Activated CD4-positive, alpha-beta T cell treated with anti-CD3 and anti-CD28 coated beads, Interleukin-2, amount 10 ng/mL, durations not matched to agents 7 days and 5 days (primary cell): Measurements from ENCODE around the gene LRRK2. TPM values are rescaled to one million over a fixed set of nuclear protein-coding genes. Genes with fewer than 3 reads are reported as not detected.
"Not testable (repeated sequence)": the region's sequence is repeated elsewhere in the genome, so short reads cannot be mapped to it uniquely, and the experiment has no call there.

Source experiments
- CTCF ChIA-PET: fragments of 350-600 bp; sonication (Branson Sonifier 250); formaldehyde crosslinking; loops from one replicate; lab custom pipeline; 2021; ENCODE audit warnings: antibody characterized with exemption; lab: Charles Lee
- POLR2A ChIA-PET: fragments of 350-600 bp; sonication (Branson Sonifier 250); formaldehyde crosslinking; loops from one replicate; lab custom pipeline; 2021; ENCODE audit warnings: antibody characterized with exemption; lab: Charles Lee
- DNase-seq: peaks from one replicate; pipeline ENCODE4 v3.0.0-alpha.2; 2020
- H3K27ac Mint-ChIP-seq: one replicate; pipeline ENCODE4 v1.8.0; 2021; ENCODE audit warnings: mild to moderate bottlenecking, moderate library complexity, mixed read lengths
- H3K27me3 Mint-ChIP-seq: one replicate; pipeline ENCODE4 v1.8.0; 2021; ENCODE audit warnings: mixed read lengths
- H3K36me3 Mint-ChIP-seq: one replicate; pipeline ENCODE4 v1.8.0; 2021; ENCODE audit warnings: low read depth, mixed read lengths
- H3K4me1 Mint-ChIP-seq: one replicate; pipeline ENCODE4 v1.8.0; 2021; ENCODE audit warnings: mixed read lengths
- H3K4me3 Mint-ChIP-seq: one replicate; pipeline ENCODE4 v1.8.0; 2021; ENCODE audit warnings: mild to moderate bottlenecking, moderate library complexity, mixed read lengths
- H3K9me3 Mint-ChIP-seq: one replicate; pipeline ENCODE4 v1.8.0; 2021; ENCODE audit warnings: mixed read lengths
- total RNA-seq, 2 experiments: library from RNA; stranded (reverse); gene quantifications; one replicate each; pipeline ENCODE4 v1.2.3, GENCODE V29; 2021

Gene LRRK2
- total RNA-seq, 2 experiments from 2014 or later: 0.02 TPM; not detected in 1

DNA sequence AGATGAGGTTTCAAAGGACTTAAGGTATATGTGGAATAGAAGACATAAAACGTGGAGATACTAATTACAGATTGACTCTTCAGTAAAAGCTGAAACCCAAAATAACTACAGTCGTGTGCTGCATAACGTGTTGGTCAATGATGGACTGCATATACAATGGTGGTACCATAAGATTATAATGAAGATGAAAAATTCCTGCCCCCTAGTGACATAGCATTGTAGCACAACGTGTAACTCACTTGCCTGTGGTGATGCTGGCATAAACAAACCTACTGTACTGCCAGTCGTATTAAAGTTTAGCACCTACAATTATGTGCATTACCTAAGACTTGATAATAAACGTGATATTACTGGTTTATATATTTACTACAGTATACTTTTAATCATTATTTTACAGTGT is 150.3 kb downstream of the LRRK2 start:
- Mint-ChIP-seq H3K9me3 (no peaks in the 10 kb centered on the region), H3K36me3 (no peaks in the 10 kb centered on the region), H3K27me3 (no peaks in the 10 kb centered on the region), H3K4me3 (no peak overlapping the region), H3K4me1 (no peaks in the 10 kb centered on the region), H3K27ac (no peak overlapping the region)
- DNase-seq: no peak
- POLR2A ChIA-PET: no interaction called here
- CTCF ChIA-PET: no interaction called here

DNA sequence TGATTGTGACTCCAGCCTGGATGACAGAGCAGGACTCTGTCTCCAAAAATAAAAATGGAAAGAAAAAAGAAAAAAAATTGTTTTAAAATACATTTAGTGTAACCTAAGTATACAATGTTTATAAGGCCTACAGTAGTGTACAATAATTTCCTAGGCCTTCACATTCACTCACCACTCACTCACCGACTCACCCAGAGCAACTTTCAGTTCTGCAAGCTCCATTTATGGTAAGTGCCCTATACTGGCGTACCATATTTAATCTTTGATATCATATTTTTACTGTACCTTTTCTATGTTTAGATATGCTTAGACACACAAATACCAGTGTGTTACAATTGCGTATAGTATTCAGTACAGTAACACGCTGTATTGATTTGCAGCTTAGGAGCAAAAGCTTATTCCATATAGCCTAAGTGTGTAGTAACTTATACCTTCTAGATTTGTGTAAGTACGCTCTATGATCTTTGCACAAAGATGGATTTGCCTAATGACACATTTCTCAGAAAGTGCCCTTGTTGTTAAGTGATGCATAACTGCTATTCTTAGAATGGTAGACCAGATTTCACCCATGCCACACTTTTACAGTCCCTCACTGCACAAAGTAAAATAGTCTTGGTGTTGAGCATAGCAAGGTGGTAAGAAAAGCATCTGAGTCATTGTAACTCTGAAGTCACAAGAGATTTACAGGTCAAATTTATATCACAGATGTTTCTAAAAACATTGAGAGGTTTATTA is 151.9 kb downstream of the LRRK2 start:
- ChIA-PET CTCF (no interaction called here), POLR2A (no interaction called here)
- Mint-ChIP-seq H3K27ac (no peak overlapping the region), H3K27me3 (no peaks in the 10 kb centered on the region), H3K4me3 (no peak overlapping the region), H3K9me3 (no peaks in the 10 kb centered on the region), H3K4me1 (no peaks in the 10 kb centered on the region), H3K36me3 (no peaks in the 10 kb centered on the region)
- DNase-seq: no peak

DNA sequence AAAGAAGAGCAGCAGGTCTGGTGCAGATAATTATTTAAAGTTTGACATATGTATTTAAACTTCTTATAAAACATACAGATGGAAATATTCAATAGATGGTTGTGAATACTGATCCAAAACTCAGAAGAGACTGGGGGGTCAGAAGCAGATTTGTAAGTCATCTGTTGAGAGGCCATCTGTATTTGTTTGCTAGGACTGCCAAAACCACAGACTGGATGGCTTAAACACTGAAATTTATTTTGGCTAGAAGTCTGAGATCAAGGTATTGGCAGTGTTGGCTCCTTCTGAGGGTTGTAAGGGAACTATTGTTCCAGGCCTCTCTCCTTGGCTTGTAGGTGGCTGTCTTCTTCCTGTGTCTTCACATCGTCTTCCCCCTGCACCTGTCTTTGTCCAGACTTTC is 153.9 kb downstream of the LRRK2 start:
- no peaks in the 10 kb centered on the region for H3K9me3 Mint-ChIP-seq
- no peaks in the 10 kb centered on the region for H3K27me3 Mint-ChIP-seq
- no peak overlapping the region for H3K27ac Mint-ChIP-seq
- no peaks in the 10 kb centered on the region for H3K4me1 Mint-ChIP-seq
- DNase-seq: no peak
- H3K4me3 Mint-ChIP-seq: no peak overlapping the region
- ChIA-PET CTCF (no interaction called here), POLR2A (no interaction called here)
- H3K36me3 Mint-ChIP-seq: no peaks in the 10 kb centered on the region

DNA sequence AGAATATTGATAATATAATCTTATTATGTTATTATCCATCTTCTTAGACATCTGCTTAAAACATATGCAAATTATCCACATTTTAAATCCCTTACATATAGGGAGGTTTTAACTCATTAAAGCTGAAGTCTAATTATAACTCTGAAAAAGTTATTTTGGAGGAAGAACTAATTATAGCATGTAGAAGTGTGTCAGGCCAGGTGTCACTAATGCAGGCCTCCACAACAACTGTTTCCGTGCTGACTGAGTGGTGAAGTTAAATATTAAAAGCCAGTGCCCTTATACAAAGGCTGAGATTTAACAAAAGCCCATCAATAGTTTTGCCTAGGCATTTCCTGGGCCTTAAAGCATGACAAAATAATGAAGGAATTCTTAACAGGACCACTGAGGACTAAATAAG is 157.4 kb downstream of the LRRK2 start:
- Mint-ChIP-seq H3K36me3 (no peaks in the 10 kb centered on the region), H3K9me3 (no peaks in the 10 kb centered on the region), H3K4me1 (no peaks in the 10 kb centered on the region), H3K4me3 (no peak overlapping the region), H3K27me3 (no peaks in the 10 kb centered on the region), H3K27ac (no peak overlapping the region)
- CTCF ChIA-PET: interaction anchor here (0.7 kb wide), 1 partner anchor 111 kb away, joined by 3 read pairs; no protein-coding TSS in a partner anchor
- no peak for DNase-seq
- POLR2A ChIA-PET: no interaction called here

DNA sequence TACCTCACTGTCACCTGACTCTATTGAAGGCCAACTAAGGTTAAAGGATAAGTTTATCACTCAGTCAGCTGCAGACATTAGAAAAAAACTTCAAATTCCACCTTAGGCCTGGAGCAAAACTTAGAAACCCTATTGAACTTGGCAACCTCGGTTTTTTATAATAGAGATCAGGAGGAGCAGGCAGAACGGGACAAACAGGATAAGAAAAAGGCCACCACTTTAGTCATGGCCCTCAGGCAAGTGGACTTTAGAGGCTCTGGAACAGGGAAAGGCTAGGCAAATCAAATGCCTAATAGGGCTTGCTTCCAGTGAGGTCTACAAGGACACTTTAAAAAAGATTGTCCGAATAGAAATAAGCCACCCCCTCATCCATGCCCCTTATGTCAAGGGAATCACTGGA is 162.5 kb downstream of the LRRK2 start:
- H3K4me3 Mint-ChIP-seq, H3K27ac Mint-ChIP-seq, H3K36me3 Mint-ChIP-seq, H3K27me3 Mint-ChIP-seq, CTCF ChIA-PET, POLR2A ChIA-PET, DNase-seq, H3K4me1 Mint-ChIP-seq, H3K9me3 Mint-ChIP-seq: not testable (repeated sequence)

DNA sequence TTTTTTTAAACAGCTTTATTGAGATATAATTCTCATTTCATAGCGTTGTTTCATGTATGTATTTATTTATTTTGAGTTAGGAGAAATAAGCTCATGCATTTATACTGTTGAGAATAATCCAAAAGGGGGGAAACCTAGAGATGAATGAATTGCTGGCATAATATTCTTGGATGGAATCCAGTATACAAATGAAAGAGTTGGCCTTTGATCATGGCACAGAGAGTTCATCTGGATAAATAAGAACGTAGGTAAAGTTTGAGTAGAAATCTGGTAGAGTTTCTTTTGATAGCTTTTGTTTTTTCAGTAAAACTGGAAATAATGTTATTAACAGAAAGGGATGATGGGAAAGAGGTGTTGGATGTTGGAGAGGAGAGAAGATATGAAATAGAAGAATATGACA is 166.2 kb downstream of the LRRK2 start:
- POLR2A ChIA-PET: interaction anchor here (0.7 kb wide), 1 partner anchor 9 kb away, joined by 3 read pairs; no protein-coding TSS in a partner anchor
- DNase-seq: no peak
- CTCF ChIA-PET: no interaction called here
- Mint-ChIP-seq H3K4me1 (no peaks in the 10 kb centered on the region), H3K9me3 (no peaks in the 10 kb centered on the region), H3K36me3 (no peaks in the 10 kb centered on the region), H3K27ac (no peak overlapping the region), H3K27me3 (no peaks in the 10 kb centered on the region), H3K4me3 (no peak overlapping the region)

DNA sequence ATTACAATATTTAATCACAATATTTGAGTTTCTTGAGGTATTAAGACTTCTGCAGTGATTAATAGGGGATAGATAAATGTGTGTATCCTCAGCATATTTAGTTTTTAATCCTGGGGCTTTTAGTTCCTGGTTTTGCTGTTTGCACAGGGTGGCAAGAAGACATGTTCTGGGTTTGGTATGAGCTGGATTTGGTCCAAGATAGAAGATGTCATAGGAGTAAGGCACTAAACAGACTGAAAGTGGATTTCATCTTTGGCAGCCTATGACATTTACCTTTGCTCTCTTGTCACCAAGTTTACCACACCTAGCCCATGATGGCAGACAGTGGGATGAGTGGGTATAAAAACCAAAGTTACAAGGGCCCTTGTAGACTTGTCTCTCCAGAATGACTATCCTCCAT is 168.2 kb downstream of the LRRK2 start:
- Mint-ChIP-seq H3K36me3 (no peaks in the 10 kb centered on the region), H3K27ac (no peak overlapping the region), H3K27me3 (no peaks in the 10 kb centered on the region), H3K4me1 (no peaks in the 10 kb centered on the region), H3K4me3 (no peak overlapping the region), H3K9me3 (no peaks in the 10 kb centered on the region)
- DNase-seq: no peak
- CTCF ChIA-PET: no interaction called here
- POLR2A ChIA-PET: no interaction called here

DNA sequence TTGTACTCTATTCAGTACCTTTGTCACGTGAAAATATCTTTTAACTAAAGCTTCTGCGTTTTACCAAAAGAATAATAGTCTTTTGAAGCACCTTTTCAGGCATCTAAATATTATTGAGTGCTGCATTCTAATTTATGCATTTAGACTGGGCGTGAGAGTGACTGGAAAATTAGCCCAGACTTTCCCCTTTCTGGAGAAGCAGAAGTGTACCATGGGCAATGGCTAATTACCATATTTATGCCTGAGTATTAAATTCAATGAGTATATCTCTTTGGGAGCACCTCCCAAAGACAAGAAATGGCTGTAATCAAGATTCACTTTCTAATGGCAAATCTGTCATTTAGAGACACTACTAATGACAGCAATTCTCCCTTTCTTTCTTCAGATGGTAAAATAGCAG is 174.9 kb downstream of the LRRK2 start:
- no peak for DNase-seq
- Mint-ChIP-seq H3K4me1 (no peaks in the 10 kb centered on the region), H3K27ac (no peak overlapping the region), H3K36me3 (no peaks in the 10 kb centered on the region), H3K4me3 (no peak overlapping the region), H3K9me3 (no peaks in the 10 kb centered on the region), H3K27me3 (no peaks in the 10 kb centered on the region)
- ChIA-PET CTCF (no interaction called here), POLR2A (interaction anchor here (0.5 kb wide), 1 partner anchor 9 kb away, joined by 3 read pairs; no protein-coding TSS in a partner anchor)

DNA sequence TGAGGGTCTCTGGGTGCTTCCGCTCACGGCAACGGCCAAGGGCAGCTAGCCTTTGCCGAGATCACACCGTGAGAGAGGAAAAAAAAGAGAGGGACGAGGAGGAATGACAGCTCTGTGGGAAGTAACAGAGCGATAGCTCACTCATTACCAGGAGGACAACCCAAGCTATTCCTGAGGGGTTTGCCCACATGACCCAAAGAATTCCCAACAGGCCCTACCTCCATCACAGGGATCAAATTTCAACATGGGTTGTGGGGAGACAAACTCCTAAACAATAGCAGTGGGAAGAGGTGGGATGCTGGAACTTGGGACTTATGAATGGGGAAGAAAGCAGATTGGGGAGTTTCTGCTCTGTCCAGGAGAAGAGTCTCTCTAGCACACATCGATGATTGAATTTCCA is 180.6 kb downstream of the LRRK2 start:
- POLR2A ChIA-PET: no interaction called here
- no peak for DNase-seq
- no peaks in the 10 kb centered on the region for H3K27me3 Mint-ChIP-seq
- no peaks in the 10 kb centered on the region for H3K36me3 Mint-ChIP-seq
- no peaks in the 10 kb centered on the region for H3K4me1 Mint-ChIP-seq
- H3K27ac Mint-ChIP-seq: no peak overlapping the region
- CTCF ChIA-PET: no interaction called here
- H3K9me3 Mint-ChIP-seq: no peaks in the 10 kb centered on the region
- H3K4me3 Mint-ChIP-seq: no peak overlapping the region

Other genes starting within 250 kb of the LRRK2 start
- gene SLC2A13, start 118.9 kb upstream of the LRRK2 start, total RNA-seq: 1 to 10 TPM; 2.2 to 2.5 TPM